GM21737 (cell line): ENCODE data around the gene DROSHA.
"Not testable (repeated sequence)": the region's sequence is repeated elsewhere in the genome, so short reads cannot be mapped to it uniquely, and the experiment has no call there.

Experiments used
- ATAC-seq: cut with Tn5 transposase; IDR thresholded peaks from one replicate; pipeline ENCODE4 v1.9.1; 2021; ENCODE audit warnings: mild to moderate bottlenecking, moderate library complexity; ENCODE audit not compliant: unreplicated experiment

The DROSHA gene

GRCh38 chr5:31531888-31532547 lies at the start of gene DROSHA, which contains the start of gene C5orf22:
DROSHA (minus strand) TSS chr5:31532093; CDS start chr5:31529059, 3,034 bp downstream.
C5orf22 (plus strand) TSS chr5:31532301; CDS start chr5:31532393, 92 bp downstream.
- peak; percentile 91 for ATAC-seq

GRCh38 chr5:31579558-31579957 lies 47.7 kb upstream of the DROSHA start:
- ATAC-seq: no peak

- no peak for ATAC-seq
Observed at GRCh38 chr5:31577438-31577837, 45.5 kb upstream of the DROSHA start.

GRCh38 chr5:31574772-31575171 lies 42.9 kb upstream of the DROSHA start:
- no peak for ATAC-seq

GRCh38 chr5:31573494-31574142 lies 41.7 kb upstream of the DROSHA start:
- ATAC-seq: peak; percentile 69

- ATAC-seq: no peak
Observed at GRCh38 chr5:31569068-31569467, 37.2 kb upstream of the DROSHA start.

- no peak for ATAC-seq
Observed at GRCh38 chr5:31568302-31568835, 36.5 kb upstream of the DROSHA start.

- not testable (repeated sequence) for ATAC-seq
Observed at GRCh38 chr5:31566362-31566761, 34.5 kb upstream of the DROSHA start.

- no peak for ATAC-seq
Observed at GRCh38 chr5:31563216-31563615, 31.3 kb upstream of the DROSHA start.

- no peak for ATAC-seq
Observed at GRCh38 chr5:31561946-31562345, 30.1 kb upstream of the DROSHA start.

GRCh38 chr5:31559942-31560341 lies 28.0 kb upstream of the DROSHA start:
- ATAC-seq: no peak

GRCh38 chr5:31556461-31556860 lies 24.6 kb upstream of the DROSHA start:
- no peak for ATAC-seq

GRCh38 chr5:31554552-31554951 lies 22.7 kb upstream of the DROSHA start:
- no peak for ATAC-seq

GRCh38 chr5:31553863-31554262 lies 22.0 kb upstream of the DROSHA start:
- no peak for ATAC-seq

- no peak for ATAC-seq
Observed at GRCh38 chr5:31551878-31552277, 20.0 kb upstream of the DROSHA start.

- not testable (repeated sequence) for ATAC-seq
Observed at GRCh38 chr5:31549114-31549513, 17.2 kb upstream of the DROSHA start.

- no peak for ATAC-seq
Observed at GRCh38 chr5:31537851-31538250, 6.0 kb upstream of the DROSHA start.

GRCh38 chr5:31537349-31537748 lies 5.5 kb upstream of the DROSHA start:
- no peak for ATAC-seq

- ATAC-seq: no peak
Observed at GRCh38 chr5:31536873-31537272, 5.0 kb upstream of the DROSHA start.

- ATAC-seq: no peak
Observed at GRCh38 chr5:31534527-31535046, 2.7 kb upstream of the DROSHA start.

GRCh38 chr5:31531543-31531887 lies 378 bp downstream of the DROSHA start:
- ATAC-seq: peak; percentile 29
